Measurements from ENCODE around the gene NEU4.
"Not testable (repeated sequence)": the region's sequence is repeated elsewhere in the genome, so short reads cannot be mapped to it uniquely, and the experiment has no call there.

The NEU4 gene

DNA sequence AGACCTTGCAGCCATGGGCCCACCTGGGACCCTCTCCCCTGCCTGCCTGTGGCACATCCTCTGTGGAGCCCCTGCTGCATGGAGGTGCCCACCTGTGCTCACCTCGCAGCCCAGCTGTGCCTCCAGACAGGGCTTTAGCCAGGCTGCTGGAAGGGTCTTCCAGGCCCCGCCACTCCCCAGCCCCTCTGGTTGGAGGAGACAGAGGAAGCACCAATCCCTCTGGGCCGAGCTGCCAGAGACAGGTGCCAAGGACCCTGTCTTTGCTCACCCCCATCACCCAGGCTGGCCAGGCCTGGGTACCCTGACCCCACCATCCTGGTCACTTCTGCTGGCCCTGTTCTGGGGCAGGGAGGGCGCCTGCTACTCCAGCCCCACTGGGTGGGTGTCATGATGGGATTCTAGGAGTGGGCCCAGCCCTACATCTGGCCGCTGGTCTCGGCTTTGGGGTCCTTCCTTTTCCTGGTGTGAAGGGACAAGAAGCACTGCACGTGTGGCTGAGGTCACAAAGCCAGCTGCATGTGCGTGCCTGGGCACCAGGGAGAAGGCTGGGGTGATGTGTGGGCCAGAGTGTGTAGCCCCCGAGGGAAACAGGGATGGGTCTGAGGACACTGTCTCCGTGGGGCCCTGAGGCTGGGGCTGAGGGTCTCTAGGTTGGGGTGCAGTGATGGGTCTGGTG, 9.3 kb upstream of the NEU4 start:
- DNase-seq: no peak

- DNase-seq: not testable (repeated sequence)
Measured at GRCh38 chr2:241800198-241800903, 8.6 kb upstream of the NEU4 start.

GRCh38 chr2:241801611-241802420, 7.2 kb upstream of the NEU4 start:
- no peak for DNase-seq

GRCh38 chr2:241802421-241803318, 6.3 kb upstream of the NEU4 start:
- DNase-seq: no peak

GRCh38 chr2:241803387-241804325, 5.3 kb upstream of the NEU4 start:
- peak; percentile 28 for DNase-seq

- no peak for DNase-seq
Measured at GRCh38 chr2:241804326-241805229, 4.4 kb upstream of the NEU4 start.

GRCh38 chr2:241806217-241806616, 2.8 kb upstream of the NEU4 start:
- DNase-seq: not testable (repeated sequence)

DNA sequence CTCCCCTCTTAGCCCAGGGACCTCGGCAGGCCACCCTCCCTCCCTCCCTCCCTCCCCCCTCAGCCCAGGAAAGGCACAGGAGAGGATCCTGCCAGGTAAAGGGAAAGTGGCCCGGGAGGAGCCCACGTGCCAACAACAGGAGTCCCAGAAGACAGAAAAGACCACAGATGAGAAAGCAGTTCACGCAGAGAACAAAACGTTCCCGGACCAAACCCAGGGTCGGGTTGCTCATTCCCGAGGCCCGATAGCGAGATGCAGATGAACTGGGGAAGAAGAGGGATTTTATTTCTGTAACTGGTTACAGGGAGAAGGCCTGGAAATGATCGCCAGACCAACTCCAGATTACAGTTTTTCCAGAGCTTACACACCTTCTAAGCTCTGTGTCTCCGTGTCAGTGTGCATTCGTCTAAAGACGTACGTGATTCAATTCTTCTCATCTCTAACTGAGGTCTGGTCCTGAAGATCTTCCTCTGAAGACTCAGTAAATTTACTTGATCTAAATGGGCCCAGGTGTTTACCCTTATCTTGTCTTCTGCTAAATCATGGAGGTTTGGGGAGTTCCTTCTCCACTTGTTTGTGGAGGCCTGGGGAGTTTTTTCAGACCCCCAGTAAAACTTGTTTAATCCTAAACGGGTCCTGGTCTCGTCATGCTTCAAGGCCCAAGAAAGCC, 807 bp upstream of the NEU4 start:
- DNase-seq: no peak

DNA sequence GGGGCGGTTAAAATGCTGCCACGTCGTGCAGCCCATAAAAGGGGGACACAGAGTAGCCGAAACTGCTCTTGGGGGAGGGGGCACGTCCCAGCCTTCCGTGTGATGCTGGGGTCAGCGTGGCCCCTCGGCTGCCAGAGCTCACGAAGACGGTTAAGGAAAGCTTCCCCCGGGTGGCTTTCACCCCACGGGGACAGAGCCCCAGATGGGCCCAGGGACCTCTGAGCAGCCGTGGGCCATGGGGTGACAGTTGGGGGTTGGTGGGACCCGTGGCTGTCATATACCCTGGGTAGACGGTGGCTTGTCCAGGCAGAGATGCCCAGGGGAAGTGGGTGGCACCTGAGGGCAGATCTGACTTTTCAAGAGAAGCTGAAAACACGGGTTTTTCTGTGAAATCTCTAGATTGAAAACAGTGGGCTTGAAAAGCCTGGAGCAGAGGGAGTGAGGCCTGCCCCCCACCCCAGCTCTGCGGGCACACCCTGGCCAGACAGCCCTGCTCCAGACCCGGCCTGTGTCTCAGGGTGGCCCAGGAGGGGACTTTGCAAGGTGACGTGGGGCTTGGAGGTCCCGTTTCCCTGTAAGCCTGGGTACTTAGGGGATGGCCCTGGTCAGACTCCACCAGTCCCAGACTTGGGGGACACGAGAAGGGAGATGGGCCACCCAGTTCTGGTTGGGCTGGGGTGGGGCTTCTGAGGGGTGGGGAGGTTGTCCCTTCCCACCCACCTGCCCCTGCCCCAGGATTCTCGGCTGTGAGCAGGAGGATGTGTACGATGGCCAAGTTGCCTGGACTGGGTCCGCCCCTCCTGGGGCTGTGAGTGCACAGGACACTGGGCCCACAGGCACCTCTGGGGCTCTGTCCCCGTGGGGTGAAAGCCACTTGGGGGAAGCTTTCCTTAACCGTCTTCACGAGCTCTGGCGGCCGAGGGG, 652 bp downstream of the NEU4 start:
- no peak for DNase-seq

DNA sequence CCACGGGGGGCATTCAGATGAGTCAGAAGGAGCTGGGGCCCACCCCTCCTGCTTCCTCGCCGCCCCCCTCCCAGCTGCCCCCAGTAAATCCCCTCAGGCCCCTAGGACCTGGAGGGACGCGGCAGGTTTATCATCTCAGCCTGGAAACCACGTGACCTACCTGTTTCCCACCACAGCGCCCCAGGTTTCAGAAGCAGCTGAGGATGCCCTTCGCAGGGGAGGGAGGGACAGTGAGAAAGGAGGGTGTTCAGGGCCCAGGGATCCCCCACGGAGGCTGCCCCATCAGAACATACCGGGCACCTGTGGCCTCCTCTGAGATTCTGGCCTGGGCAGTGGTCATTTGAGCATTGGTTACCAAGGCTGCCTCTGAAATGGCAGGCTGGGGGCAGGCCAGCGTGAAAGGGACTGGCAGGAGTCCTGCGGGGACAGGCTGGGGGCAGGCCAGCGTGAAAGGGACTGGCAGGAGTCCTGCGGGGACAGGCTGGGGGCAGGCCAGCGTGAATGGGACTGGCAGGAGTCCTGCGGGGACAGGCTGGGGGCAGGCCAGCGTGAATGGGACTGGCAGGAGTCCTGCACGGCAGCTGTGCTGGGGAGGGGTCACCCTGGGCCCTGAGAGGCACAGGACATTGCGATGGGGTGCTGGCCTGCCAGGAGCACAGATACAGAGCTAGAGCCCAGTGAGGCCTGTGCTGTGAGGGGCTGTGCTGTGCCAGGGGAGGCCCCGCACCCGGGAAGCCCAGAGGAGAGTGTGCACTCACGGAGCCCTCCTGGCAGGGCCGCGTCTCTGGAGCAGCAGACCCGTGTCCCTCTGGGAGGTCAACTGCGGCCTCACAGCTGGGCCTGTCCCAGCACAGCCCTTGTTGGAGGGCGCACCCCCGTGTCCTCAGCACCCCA, 1.6 kb downstream of the NEU4 start:
- no peak for DNase-seq

DNA sequence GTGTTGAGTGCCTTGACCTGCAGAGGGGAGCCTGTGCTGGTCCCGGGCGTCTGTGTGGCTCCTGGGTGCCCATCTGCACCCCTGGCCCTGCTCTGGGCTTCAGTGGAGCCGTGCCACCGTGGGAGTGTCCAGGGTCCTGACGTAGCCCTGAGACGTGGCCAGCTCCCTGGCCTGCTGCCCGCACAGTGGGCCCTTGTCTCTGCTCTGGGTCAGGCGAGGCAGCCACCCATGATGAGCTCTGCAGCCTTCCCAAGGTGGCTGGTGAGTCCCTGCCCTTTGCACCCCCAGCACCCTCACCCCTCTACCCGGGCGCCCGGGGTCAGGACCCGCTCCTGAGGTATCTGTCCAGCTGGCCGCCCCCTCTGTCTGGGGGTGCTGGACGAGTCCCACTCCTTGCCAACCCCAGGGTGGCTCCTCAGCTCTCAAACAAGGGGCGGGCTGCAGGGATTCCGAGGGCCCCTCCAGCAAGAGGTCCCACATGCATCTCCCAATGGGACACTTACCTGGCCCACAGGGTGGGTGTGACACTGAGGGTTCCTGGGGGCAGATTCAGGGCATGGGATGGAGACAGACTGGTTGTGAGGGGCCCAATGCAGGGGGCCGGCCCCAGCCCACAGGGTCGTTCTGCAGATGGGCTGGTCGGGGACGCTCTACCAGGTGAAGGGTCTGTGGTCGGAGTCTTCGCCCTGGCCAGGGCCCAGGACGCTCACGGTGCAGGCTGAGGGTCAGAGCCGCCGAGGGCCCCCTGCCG, 2.4 kb downstream of the NEU4 start:
- no peak for DNase-seq

DNA sequence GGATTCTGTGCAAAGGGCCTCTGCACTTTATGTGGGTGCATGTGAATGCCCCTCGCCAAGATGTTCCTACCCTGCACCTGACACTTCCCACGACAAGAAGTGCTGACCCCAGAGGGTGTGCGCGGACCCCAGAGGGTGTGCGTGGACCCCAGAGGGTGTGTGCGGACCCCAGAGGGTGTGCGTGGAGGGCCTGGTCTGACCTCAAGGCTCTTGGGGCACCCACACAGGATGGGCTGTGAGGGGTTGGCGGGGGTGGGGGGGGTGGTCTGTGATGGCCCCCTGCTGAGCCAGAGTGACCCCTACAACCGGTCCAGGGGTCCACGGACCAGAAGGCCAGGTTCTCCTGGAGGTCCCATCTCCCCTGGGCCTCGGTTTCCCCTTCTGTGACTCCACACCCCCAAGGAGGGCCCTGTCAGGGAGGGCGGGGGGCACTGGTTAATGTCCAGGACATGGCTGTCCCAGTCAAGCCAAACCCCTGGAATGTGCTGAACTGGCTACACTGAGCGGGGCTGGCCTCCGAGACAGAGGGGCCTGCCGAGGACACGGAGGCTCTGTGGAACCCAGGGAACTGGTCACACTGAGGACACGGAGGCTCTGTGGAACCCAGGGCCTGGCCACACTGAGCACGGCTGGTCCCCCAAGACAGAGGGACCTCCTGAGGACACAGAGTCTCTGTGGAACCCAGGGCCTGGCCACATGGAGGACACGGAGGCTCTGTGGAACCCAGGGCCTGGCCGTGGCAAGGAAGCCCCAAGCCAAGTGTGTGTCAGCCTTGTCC, 3.1 kb downstream of the NEU4 start:
- DNase-seq: no peak

GRCh38 chr2:241812730-241813643, 4.0 kb downstream of the NEU4 start:
- no peak for DNase-seq

GRCh38 chr2:241813644-241814392, 4.8 kb downstream of the NEU4 start:
- DNase-seq: peak; percentile 82

DNA sequence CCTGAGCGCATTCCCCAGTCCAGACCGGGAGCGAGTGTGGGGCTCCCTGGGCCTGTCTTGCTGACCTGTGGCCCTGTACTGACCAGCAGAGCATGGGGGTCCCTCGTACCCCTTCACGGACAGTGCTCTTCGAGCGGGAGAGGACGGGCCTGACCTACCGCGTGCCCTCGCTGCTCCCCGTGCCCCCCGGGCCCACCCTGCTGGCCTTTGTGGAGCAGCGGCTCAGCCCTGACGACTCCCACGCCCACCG, 5.3 kb downstream of the NEU4 start:
- DNase-seq: no peak
